IPS-NIHi7 (cell line): ENCODE measurements around the gene CARD8.
"Not testable (repeated sequence)": the region's sequence is repeated elsewhere in the genome, so short reads cannot be mapped to it uniquely, and the experiment has no call there.

Experiments used
- DNase-seq: peaks from one replicate; pipeline ENCODE4 v3.0.0; 2012; ENCODE audit warnings: mixed read lengths; ENCODE audit errors: extremely low spot score

Gene CARD8

GRCh38 chr19:48255376-48256303, at the start of gene CARD8:
Gene CARD8 (minus strand): TSS chr19:48255912. CDS start chr19:48241020, 14,892 bp downstream.
- peak; percentile 74 for DNase-seq

GRCh38 chr19:48303866-48304265, 48.2 kb upstream of the CARD8 start:
- no peak for DNase-seq

- no peak for DNase-seq
These were observed 47.7 kb upstream of the CARD8 start for GRCh38 chr19:48303367-48303766.

GRCh38 chr19:48302600-48302959, 46.9 kb upstream of the CARD8 start:
- DNase-seq, result no peak

- DNase-seq, result no peak
These were observed 46.3 kb upstream of the CARD8 start for GRCh38 chr19:48301886-48302599.

- no peak for DNase-seq
These were observed 42.3 kb upstream of the CARD8 start for GRCh38 chr19:48297975-48298374.

- no peak for DNase-seq
These were observed 41.4 kb upstream of the CARD8 start for GRCh38 chr19:48296963-48297734.

- no peak for DNase-seq
These were observed 39.7 kb upstream of the CARD8 start for GRCh38 chr19:48295458-48295857.

- DNase-seq, result no peak
These were observed 37.1 kb upstream of the CARD8 start for GRCh38 chr19:48292798-48293197.

- not testable (repeated sequence) for DNase-seq
These were observed 35.7 kb upstream of the CARD8 start for GRCh38 chr19:48291489-48291815.

GRCh38 chr19:48290771-48291488, 35.2 kb upstream of the CARD8 start:
- DNase-seq, result peak; percentile 79

GRCh38 chr19:48290401-48290770, 34.7 kb upstream of the CARD8 start:
- peak; percentile 90 for DNase-seq

- no peak for DNase-seq
These were observed 32.0 kb upstream of the CARD8 start for GRCh38 chr19:48287748-48288147.

GRCh38 chr19:48284896-48285295, 29.2 kb upstream of the CARD8 start:
- no peak for DNase-seq

- no peak for DNase-seq
These were observed 28.2 kb upstream of the CARD8 start for GRCh38 chr19:48283908-48284307.

GRCh38 chr19:48279747-48280146, 24.0 kb upstream of the CARD8 start:
- no peak for DNase-seq

GRCh38 chr19:48274938-48275337, 19.2 kb upstream of the CARD8 start:
- no peak for DNase-seq

- no peak for DNase-seq
These were observed 18.5 kb upstream of the CARD8 start for GRCh38 chr19:48274173-48274572.

GRCh38 chr19:48271531-48272151, 15.9 kb upstream of the CARD8 start:
- DNase-seq, result peak; percentile 69

GRCh38 chr19:48269617-48270026, 13.9 kb upstream of the CARD8 start:
- DNase-seq, result not testable (repeated sequence)

- not testable (repeated sequence) for DNase-seq
These were observed 9.6 kb upstream of the CARD8 start for GRCh38 chr19:48265326-48265725.
